RWPE1 (cell line): Measurements from ENCODE around the gene YBX2.
A peak's percentile ranks its signal among the peaks of the same experiment; 100 is the strongest.

Experiments used
- CTCF ChIA-PET: fragments of 350-600 bp; sonication (Branson Sonifier 250); formaldehyde crosslinking; extraction: SDS; loops from one replicate; lab custom pipeline; 2021; lab: Yijun Ruan, JAX
- POLR2A ChIA-PET: fragments of 400-600 bp; formaldehyde crosslinking; extraction: SDS; loops from one replicate; lab custom pipeline; 2020; ENCODE audit warnings: antibody characterized with exemption; ENCODE audit not compliant: low non-redundant PET; lab: Yijun Ruan, JAX
- DNase-seq: peaks from one replicate; pipeline ENCODE4 v3.0.0; 2012; ENCODE audit warnings: low spot score
- H3K27ac ChIP-seq: fragments of 450-650 bp; 2 replicates; pipeline ENCODE4 v1.5.1; 2017
- CTCF ChIP-seq: fragments of 450-650 bp; conservative IDR thresholded peaks from 2 replicates; pipeline ENCODE4 v1.5.1; 2017; ENCODE audit warnings: low read depth, mild to moderate bottlenecking

The YBX2 gene

DNA sequence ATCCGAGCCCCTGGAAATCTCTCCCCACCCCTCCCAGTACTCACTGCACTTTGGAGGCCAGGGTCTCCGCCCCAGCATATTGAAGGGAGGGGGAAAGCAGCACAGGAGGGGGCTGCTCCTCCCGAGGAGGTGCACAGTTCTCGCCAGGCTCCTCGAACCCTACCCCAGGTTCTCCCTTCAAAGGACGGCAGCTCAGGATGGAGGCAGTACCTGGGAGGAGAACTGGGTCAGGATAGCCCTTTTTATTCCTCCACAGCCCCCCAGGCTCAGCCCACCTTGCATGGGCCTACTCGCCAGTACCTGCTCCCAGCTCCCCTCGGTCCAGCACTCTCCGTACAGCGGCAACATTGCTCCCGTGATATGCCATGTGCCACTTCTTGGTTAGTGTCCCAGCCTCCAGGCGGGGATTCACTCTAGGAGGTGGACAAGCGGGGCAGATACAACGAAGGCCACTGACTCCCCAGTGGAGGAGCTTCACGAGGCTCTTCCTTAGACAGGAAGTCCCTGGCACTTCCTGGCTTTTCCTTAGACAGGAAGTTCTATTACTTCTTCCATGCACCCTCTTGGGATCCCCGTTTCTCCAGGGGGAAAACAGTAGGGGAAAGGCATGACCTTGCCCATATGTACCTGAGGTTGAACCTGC, 22.8 kb upstream of the YBX2 start:
- no peak for DNase-seq
- TF ChIP-seq CTCF: no peak
- H3K27ac ChIP-seq: peak overlapping the region; percentile 93
- ChIA-PET CTCF (interaction anchor here (1.0 kb wide), 1 partner anchor 12 kb away, joined by 3 read pairs; the partner anchor contains the start of gene NEURL4), POLR2A (no interaction called here)

DNA sequence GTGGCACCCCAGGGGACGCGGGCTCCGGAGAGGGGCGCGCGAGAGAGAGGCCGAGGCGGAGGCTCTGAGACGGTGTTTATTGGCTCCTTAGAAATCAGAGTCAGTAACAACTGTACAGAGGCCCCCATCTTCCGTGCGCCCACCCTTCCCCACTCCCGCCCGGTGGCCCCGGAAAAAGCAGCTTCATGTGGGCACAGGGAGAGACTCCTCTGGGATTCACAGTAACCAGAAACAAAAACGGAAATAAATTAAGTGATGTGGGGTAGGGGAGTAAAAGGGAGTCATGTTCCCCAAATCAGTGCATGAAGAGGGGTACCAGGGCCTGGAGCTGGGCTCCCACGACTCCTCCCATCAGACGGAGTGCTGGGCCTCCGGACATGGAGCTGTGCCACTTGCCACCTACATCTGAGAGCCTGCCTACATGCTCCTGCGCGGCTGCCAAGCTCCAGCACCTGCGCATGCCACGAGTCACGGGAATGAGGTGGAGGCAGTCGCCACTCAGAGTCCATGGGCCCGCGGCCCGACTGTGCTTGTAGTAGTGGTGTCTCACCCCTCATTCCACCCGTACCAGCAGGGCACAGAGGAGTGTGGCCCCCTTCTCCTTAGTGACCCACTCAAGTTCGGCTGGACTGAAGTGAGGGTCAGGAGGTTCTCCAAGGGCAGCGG, 21.3 kb upstream of the YBX2 start:
- DNase-seq: no peak
- H3K27ac ChIP-seq: peak overlapping the region; percentile 93
- TF ChIP-seq CTCF: no peak
- POLR2A ChIA-PET: no interaction called here
- CTCF ChIA-PET: interaction anchor here (0.6 to 1.0 kb wide), 3 partner anchors 8 to 168 kb away, joined by 3 to 4 read pairs (median 3); no protein-coding TSS in a partner anchor

DNA sequence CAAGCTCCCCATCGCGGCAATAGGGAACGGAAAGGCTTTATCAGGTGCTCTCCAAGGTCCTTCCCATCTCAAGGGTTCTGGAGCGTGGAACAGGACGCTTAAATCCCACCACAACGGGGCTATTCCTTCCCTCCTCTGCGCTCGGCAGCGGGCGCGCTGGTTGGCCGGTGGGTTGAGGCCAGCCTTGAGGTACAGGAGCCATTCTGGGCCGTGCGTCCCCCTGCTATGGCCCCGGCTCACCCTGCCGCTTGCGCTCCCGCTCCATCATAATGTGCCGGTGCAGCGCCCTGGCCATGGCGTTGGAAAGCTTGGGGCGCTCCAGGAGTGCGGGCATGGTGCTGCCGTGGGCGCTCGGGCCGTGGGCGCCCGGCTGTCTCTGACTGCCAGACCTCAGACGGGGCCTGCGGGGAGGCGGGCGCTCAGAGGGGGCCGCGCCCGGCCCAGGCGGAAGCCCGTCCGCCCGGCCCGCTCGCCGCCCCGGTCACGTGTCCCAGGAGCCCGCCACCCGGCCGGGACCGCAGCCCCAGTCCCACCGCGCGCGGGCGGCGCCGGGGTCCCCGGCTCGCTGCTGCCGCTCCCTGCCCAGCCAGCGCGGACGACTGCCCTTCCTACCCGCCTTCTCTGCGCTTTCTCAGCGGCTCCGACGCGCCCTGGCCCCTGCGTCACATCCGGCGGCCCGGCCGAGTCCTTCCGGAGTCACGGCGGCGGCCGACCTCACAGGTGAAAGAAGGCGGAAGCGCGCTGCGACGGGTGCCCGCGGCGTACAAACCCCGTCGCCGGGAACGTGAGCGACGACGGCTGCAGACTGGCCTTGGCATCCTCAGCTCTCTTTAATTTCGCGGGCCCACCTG, 20.5 kb upstream of the YBX2 start, which contains the start of gene GPS2:
Gene GPS2, minus strand, starts transcription at position 642 of the 851 bp plus-strand sequence. Its CDS starts 308 bp downstream, at position 334.
- peak; percentile 90 for DNase-seq
- ChIA-PET CTCF (interaction anchor here (1.0 to 1.8 kb wide), 3 partner anchors 9 to 19 kb away, joined by 3 to 5 read pairs (median 3); no protein-coding TSS in a partner anchor), POLR2A (no interaction called here)
- TF ChIP-seq CTCF: no peak
- peak within 1 kb of the TSS; percentile 93 for H3K27ac ChIP-seq

DNA sequence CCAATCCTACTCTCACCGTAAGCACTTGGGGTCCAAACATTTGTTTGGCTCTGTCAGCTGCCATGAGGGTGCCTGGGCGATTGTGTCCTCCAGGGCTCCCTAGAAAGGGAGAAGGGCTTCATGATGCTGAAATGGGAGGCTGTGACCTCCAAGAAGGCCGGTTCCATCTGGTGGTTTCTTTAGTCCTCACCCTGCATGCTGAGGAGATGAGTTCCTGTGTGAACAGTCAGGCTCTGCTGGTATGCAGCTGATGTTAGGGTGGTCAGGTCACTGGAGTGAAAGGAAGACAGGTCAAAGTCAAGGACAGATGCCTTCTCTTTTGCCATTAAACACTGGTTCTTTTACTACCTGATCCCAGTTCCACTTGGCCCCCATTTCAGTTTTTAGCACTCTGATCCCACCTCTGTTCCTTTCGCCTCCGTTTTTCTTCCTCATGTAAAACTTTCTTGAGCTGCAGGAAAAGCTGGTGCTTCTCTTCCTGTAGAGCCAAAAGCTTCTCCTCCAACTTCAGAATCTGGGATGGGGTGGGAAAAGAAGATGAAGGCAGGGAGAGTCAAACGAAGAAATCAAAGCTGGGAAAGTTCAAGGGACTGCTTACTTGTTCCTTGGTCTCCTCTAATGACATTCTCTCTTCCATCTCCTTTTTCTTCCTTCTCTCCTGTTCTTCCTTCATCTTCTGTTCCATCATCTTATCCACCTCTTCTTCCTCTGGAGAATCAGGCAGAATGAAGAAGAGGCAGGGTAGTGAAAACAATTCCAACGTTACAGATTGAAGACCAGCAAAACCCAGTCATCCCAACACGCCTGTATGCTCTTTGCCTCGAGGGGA, 19.7 kb upstream of the YBX2 start:
- CTCF ChIA-PET: interaction anchor here (0.5 to 1.8 kb wide), 3 partner anchors 16 to 37 kb away, joined by 3 to 5 read pairs (median 4); no protein-coding TSS in a partner anchor
- peak overlapping the region; percentile 93 for H3K27ac ChIP-seq
- no peak for TF ChIP-seq CTCF
- no peak for DNase-seq
- POLR2A ChIA-PET: no interaction called here

- ChIA-PET CTCF (interaction anchor here (0.5 to 1.8 kb wide), 4 partner anchors 17 to 38 kb away, joined by 3 to 5 read pairs (median 4); partner anchors contain the start of gene SLC2A4), POLR2A (no interaction called here)
- H3K27ac ChIP-seq: peak overlapping the region; percentile 62
- TF ChIP-seq CTCF: no peak
- peak; percentile 27 for DNase-seq
Observed at GRCh38 chr17:7313088-7313889, 18.9 kb upstream of the YBX2 start.
